ENCODE measurements around the gene USP47.

- TF ChIP-seq, protein P1, sequence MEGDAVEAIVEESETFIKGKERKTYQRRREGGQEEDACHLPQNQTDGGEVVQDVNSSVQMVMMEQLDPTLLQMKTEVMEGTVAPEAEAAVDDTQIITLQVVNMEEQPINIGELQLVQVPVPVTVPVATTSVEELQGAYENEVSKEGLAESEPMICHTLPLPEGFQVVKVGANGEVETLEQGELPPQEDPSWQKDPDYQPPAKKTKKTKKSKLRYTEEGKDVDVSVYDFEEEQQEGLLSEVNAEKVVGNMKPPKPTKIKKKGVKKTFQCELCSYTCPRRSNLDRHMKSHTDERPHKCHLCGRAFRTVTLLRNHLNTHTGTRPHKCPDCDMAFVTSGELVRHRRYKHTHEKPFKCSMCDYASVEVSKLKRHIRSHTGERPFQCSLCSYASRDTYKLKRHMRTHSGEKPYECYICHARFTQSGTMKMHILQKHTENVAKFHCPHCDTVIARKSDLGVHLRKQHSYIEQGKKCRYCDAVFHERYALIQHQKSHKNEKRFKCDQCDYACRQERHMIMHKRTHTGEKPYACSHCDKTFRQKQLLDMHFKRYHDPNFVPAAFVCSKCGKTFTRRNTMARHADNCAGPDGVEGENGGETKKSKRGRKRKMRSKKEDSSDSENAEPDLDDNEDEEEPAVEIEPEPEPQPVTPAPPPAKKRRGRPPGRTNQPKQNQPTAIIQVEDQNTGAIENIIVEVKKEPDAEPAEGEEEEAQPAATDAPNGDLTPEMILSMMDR (IDR thresholded peaks at IDR 0.05) = no peak
- no peak for TF ChIP-seq POLR2A (IDR thresholded peaks at IDR 0.05)
Measured at GRCh38 chr11:12005061-12005460, 163.3 kb downstream of the USP47 start.

Measured in thyroid gland (tissue), 4 donors.